Mesenchymal stem cell (in vitro differentiated cells and primary cell): ENCODE data around the gene ARL15.

Experiments
- DNase-seq: peaks from one replicate; pipeline ENCODE4 v3.0.0-alpha.2; 2013
- H2AFZ ChIP-seq: one replicate; pipeline ENCODE4 v1.6.1; 2013; ENCODE audit warnings: low read depth, mild to moderate bottlenecking, control low read depth, inconsistent platforms, low read length, moderate library complexity
- H2AK5ac ChIP-seq: 2 replicates; pipeline ENCODE4 v1.6.1; 2013; ENCODE audit warnings: low read length, moderate library complexity, mild to moderate bottlenecking, inconsistent platforms; ENCODE audit not compliant: severe bottlenecking
- H2BK120ac ChIP-seq: one replicate; pipeline ENCODE4 v1.6.1; 2013; ENCODE audit warnings: low read depth, mild to moderate bottlenecking, inconsistent platforms, low read length, moderate library complexity
- H2BK12ac ChIP-seq, 2 experiments: one replicate each; pipeline ENCODE4 v1.6.1; 2013; ENCODE audit warnings: inconsistent platforms in 2 of 2, low read length in 2 of 2, mild to moderate bottlenecking in 2 of 2, moderate library complexity in 2 of 2, control low read depth in 1 of 2
- H2BK15ac ChIP-seq: one replicate; pipeline ENCODE4 v1.6.1; 2013; ENCODE audit warnings: mild to moderate bottlenecking, low read depth, inconsistent platforms; ENCODE audit not compliant: poor library complexity, severe bottlenecking
- H2BK5ac ChIP-seq: 2 replicates; pipeline ENCODE4 v1.6.1; 2013; ENCODE audit warnings: low read depth, mild to moderate bottlenecking, low read length, control low read depth, inconsistent platforms; ENCODE audit not compliant: poor library complexity, severe bottlenecking
- H3K14ac ChIP-seq, 2 experiments: one replicate each; pipeline ENCODE4 v1.6.1; 2013; ENCODE audit warnings: inconsistent platforms in 2 of 2, low read length in 2 of 2, control low read depth in 1 of 2, mild to moderate bottlenecking in 1 of 2, moderate library complexity in 1 of 2
- H3K18ac ChIP-seq, 2 experiments: one replicate each; pipeline ENCODE4 v1.6.1; 2013; ENCODE audit warnings: inconsistent platforms in 2 of 2, low read length in 2 of 2, control low read depth in 1 of 2, low read depth in 1 of 2, mild to moderate bottlenecking in 1 of 2
- H3K23ac ChIP-seq, 2 experiments: one replicate each; pipeline ENCODE4 v1.6.1; 2013; ENCODE audit warnings: inconsistent platforms in 2 of 2, low read length in 2 of 2, mild to moderate bottlenecking in 2 of 2, moderate library complexity in 2 of 2, control low read depth in 1 of 2
- H3K27ac ChIP-seq: 2 replicates; pipeline ENCODE4 v1.5.1; 2013; ENCODE audit warnings: mild to moderate bottlenecking, moderate library complexity, low read length, control low read depth, inconsistent platforms; ENCODE audit not compliant: poor library complexity, severe bottlenecking
- H3K27me3 ChIP-seq, 2 experiments: 2 replicates each; pipeline versions ENCODE4 v1.6.1 to v1.7.0; 2013; ENCODE audit warnings: low read length in 2 of 2, mild to moderate bottlenecking in 2 of 2, moderate library complexity in 2 of 2, control low read depth in 1 of 2, inconsistent platforms in 1 of 2; ENCODE audit not compliant: control insufficient read depth in 1 of 2, insufficient read depth in 1 of 2
- H3K36me3 ChIP-seq, 2 experiments: 2 replicates each; pipeline versions ENCODE4 v1.6.1 to v1.7.0; 2013; ENCODE audit warnings: low read length in 2 of 2, control low read depth in 1 of 2, inconsistent platforms in 1 of 2, low read depth in 1 of 2, mild to moderate bottlenecking in 1 of 2; ENCODE audit not compliant: insufficient read depth in 2 of 2, control insufficient read depth in 1 of 2
- H3K4ac ChIP-seq, 2 experiments: one replicate each; pipeline ENCODE4 v1.6.1; 2013; ENCODE audit warnings: inconsistent platforms in 2 of 2, low read length in 2 of 2, mild to moderate bottlenecking in 2 of 2, moderate library complexity in 2 of 2, control low read depth in 1 of 2, low read depth in 1 of 2
- H3K4me1 ChIP-seq: 2 replicates; pipeline ENCODE4 v1.6.1; 2013; ENCODE audit warnings: low read depth, low read length, control low read depth; ENCODE audit not compliant: control insufficient read depth, insufficient read depth
- H3K4me2 ChIP-seq: 2 replicates; pipeline ENCODE4 v1.6.1; 2013; ENCODE audit warnings: low read length, mild to moderate bottlenecking, inconsistent platforms; ENCODE audit not compliant: poor library complexity, severe bottlenecking
- H3K4me3 ChIP-seq, 2 experiments: 2 replicates each; pipeline versions ENCODE4 v1.5.1 to v1.7.0; 2013; ENCODE audit warnings: low read length in 2 of 2, mild to moderate bottlenecking in 2 of 2, control low read depth in 1 of 2, low read depth in 1 of 2; ENCODE audit not compliant: insufficient read depth in 1 of 2
- H3K79me1 ChIP-seq: replicated peaks from 2 replicates; pipeline ENCODE4 v1.6.1; 2013; ENCODE audit warnings: mild to moderate bottlenecking, control low read depth, low read length, inconsistent platforms; ENCODE audit not compliant: poor library complexity, severe bottlenecking
- H3K9ac ChIP-seq: 2 replicates; pipeline ENCODE4 v1.7.0; 2013; ENCODE audit warnings: mild to moderate bottlenecking, low read length, moderate library complexity
- H3K9me3 ChIP-seq: 2 replicates; pipeline ENCODE4 v1.7.0; 2013; ENCODE audit warnings: mild to moderate bottlenecking, low read length; ENCODE audit not compliant: control insufficient read depth
- H4K8ac ChIP-seq: one replicate; pipeline ENCODE4 v1.6.1; 2013; ENCODE audit warnings: inconsistent platforms, mild to moderate bottlenecking, low read length, moderate library complexity
- H4K91ac ChIP-seq: one replicate; pipeline ENCODE4 v1.6.1; 2013; ENCODE audit warnings: mild to moderate bottlenecking, low read length, inconsistent platforms
- WGBS: methylation state at CpG from one replicate; pipeline ENCODE4 v1.1.7; 2013; ENCODE audit warnings: mixed read lengths; 5-methylcytosine and 5-hydroxymethylcytosine counted together

Gene ARL15

DNA sequence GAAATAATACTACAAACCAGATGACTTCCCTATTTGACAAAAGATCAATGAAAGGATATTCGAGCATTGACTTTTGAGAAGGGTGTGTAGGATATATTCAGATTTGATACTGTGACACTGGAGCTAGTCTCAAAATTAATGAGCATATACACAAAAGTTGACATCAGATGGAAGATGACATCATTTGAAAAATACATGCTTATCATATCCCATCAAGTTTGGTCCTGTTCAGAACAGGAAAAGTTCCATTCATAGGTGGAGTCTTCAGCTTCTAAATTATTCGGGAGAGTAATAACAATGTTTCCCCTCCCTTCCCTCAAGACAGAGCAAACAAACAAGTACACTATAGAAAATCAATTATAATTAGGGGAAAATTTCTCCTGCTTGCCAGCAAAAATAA, 401.6 kb downstream of the ARL15 start:
- Histone ChIP-seq H2BK120ac (no peak overlapping the region), H2AK5ac (no peak overlapping the region), H3K4me3 (no peak overlapping the region), H3K9me3 (no peaks in the 10 kb centered on the region), H3K4me2 (no peak overlapping the region), H2BK15ac (no peak overlapping the region), H2AFZ (no peak overlapping the region), H3K27me3 (no peaks in the 10 kb centered on the region), H3K36me3 (no peaks in the 10 kb centered on the region), H3K14ac (no peak overlapping the region), H3K23ac (no peak overlapping the region), H3K4me1 (no peaks in the 10 kb centered on the region), H4K8ac (no peak overlapping the region), H3K18ac (no peak overlapping the region), H3K27ac (no peak overlapping the region), H2BK12ac (no peak overlapping the region), H3K9ac (no peak overlapping the region), H2BK5ac (no peak overlapping the region), H3K79me1 (no peaks in the 10 kb centered on the region), H4K91ac (no peak overlapping the region), H3K4ac (no peak overlapping the region)
- DNase-seq = no peak
- 100% methylated on average over 1 of the region's 2 CpGs for WGBS

DNA sequence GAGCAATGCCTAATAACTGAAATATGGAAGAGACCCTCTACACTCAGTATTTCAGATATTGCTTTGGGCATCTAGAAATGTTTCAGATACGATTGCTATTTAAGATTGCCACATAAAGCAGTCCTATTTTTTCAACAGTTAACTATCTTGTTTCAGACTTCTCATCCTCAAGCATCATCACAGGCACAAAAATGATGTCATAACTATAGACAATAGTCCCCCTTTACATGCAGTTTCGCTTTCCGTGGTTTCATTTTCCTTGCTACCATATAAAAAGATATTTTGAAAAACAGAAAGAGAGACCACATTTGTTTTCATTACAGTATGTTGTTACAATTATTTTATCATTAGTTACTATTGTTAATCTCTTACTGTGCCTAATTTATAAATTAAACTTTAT, 402.5 kb downstream of the ARL15 start:
- Histone ChIP-seq H3K4me3 (no peak overlapping the region), H3K79me1 (no peaks in the 10 kb centered on the region), H3K23ac (no peak overlapping the region), H2AFZ (no peak overlapping the region), H3K27me3 (no peaks in the 10 kb centered on the region), H2AK5ac (no peak overlapping the region), H4K8ac (no peak overlapping the region), H3K9me3 (no peaks in the 10 kb centered on the region), H2BK5ac (no peak overlapping the region), H3K4me1 (no peaks in the 10 kb centered on the region), H2BK12ac (no peak overlapping the region), H3K14ac (no peak overlapping the region), H4K91ac (no peak overlapping the region), H3K27ac (no peak overlapping the region), H3K18ac (no peak overlapping the region), H3K4me2 (no peak overlapping the region), H3K36me3 (no peaks in the 10 kb centered on the region), H3K4ac (no peak overlapping the region), H2BK120ac (no peak overlapping the region), H2BK15ac (no peak overlapping the region), H3K9ac (no peak overlapping the region)
- DNase-seq = no peak
- 97% methylated on average over 1 of the region's 3 CpGs for WGBS

DNA sequence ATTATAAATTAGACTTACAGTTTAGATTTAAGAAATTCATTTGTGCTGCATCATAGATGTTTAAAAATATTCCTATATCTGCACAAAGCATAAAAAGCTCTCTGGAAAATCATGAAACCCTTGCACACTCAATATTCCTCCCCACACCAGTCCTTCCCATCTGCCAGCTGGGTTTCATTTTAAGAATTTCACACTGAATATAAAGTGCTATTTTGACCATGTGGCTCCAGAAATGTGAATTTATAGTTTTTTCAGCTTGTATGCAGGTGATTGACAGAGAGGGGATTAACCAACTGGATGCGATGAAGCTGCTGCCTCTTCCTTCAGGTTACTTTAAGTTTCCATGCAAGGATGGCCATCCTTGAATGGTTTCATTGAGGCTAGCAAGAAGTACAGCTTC, 403.6 kb downstream of the ARL15 start:
- H3K18ac ChIP-seq = no peak overlapping the region
- H3K4ac ChIP-seq = no peak overlapping the region
- H3K27me3 ChIP-seq = no peaks in the 10 kb centered on the region
- H3K4me1 ChIP-seq = no peaks in the 10 kb centered on the region
- no peak for DNase-seq
- no peak overlapping the region for H4K8ac ChIP-seq
- no peak overlapping the region for H3K27ac ChIP-seq
- no peaks in the 10 kb centered on the region for H3K9me3 ChIP-seq
- no peak overlapping the region for H2BK15ac ChIP-seq
- H3K36me3 ChIP-seq = no peaks in the 10 kb centered on the region
- H2BK5ac ChIP-seq = no peak overlapping the region
- H3K9ac ChIP-seq = no peak overlapping the region
- no peak overlapping the region for H3K4me2 ChIP-seq
- no peak overlapping the region for H2AFZ ChIP-seq
- no peak overlapping the region for H2BK12ac ChIP-seq
- H3K4me3 ChIP-seq = no peak overlapping the region
- H3K14ac ChIP-seq = no peak overlapping the region
- H2AK5ac ChIP-seq = no peak overlapping the region
- no peak overlapping the region for H2BK120ac ChIP-seq
- 100% methylated on average over 1 of the region's 1 CpG for WGBS
- H3K79me1 ChIP-seq = peaks cover 2% of the 10 kb centered on the region
- H3K23ac ChIP-seq = no peak overlapping the region
- no peak overlapping the region for H4K91ac ChIP-seq

DNA sequence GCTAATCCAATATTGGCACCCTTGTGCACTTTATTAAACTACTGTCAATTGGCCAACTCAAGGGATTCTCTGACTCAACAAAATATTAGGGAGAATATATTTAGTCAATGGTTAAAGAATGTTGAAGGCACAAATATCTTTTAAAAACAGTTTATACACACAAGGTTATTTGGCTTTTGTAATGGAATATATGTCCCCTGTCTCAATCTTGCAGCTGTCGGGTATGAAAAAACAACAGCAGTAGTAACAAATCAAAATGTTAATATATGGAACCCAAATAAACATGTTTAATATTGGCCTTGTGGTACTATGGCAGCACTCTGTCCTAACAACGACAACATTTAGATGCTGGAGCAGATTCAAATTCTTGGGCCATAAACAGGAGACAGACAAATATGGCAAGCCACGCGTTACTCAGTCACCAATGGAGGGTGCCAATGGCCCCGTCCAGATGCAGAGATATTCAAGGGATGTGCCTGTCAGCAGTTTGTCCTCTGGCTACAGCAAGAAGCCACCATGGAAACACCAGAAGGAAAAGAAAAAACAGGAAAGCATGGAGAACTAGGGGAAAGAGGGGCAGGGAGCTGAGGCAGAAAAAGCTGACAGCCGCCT, 408.0 kb downstream of the ARL15 start:
- Histone ChIP-seq H2BK12ac (no peak overlapping the region), H2AK5ac (no peak overlapping the region), H3K14ac (no peak overlapping the region), H3K4ac (no peak overlapping the region), H3K9ac (no peak overlapping the region), H2BK15ac (no peak overlapping the region), H4K91ac (no peak overlapping the region), H3K79me1 (peaks cover 2% of the 10 kb centered on the region), H3K27me3 (no peaks in the 10 kb centered on the region), H3K4me3 (no peak overlapping the region), H2BK5ac (no peak overlapping the region), H4K8ac (peak overlapping the region; percentile 16), H3K36me3 (no peaks in the 10 kb centered on the region), H3K9me3 (no peaks in the 10 kb centered on the region), H3K23ac (no peak overlapping the region), H3K18ac (no peak overlapping the region), H3K27ac (no peak overlapping the region), H2AFZ (no peak overlapping the region), H3K4me2 (no peak overlapping the region), H2BK120ac (no peak overlapping the region), H3K4me1 (no peaks in the 10 kb centered on the region)
- no peak for DNase-seq
- 99% methylated on average over 5 of the region's 6 CpGs for WGBS
